ENCODE results near the gene HSPA12B.

The HSPA12B gene, protein sequence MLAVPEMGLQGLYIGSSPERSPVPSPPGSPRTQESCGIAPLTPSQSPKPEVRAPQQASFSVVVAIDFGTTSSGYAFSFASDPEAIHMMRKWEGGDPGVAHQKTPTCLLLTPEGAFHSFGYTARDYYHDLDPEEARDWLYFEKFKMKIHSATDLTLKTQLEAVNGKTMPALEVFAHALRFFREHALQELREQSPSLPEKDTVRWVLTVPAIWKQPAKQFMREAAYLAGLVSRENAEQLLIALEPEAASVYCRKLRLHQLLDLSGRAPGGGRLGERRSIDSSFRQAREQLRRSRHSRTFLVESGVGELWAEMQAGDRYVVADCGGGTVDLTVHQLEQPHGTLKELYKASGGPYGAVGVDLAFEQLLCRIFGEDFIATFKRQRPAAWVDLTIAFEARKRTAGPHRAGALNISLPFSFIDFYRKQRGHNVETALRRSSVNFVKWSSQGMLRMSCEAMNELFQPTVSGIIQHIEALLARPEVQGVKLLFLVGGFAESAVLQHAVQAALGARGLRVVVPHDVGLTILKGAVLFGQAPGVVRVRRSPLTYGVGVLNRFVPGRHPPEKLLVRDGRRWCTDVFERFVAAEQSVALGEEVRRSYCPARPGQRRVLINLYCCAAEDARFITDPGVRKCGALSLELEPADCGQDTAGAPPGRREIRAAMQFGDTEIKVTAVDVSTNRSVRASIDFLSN

DNA sequence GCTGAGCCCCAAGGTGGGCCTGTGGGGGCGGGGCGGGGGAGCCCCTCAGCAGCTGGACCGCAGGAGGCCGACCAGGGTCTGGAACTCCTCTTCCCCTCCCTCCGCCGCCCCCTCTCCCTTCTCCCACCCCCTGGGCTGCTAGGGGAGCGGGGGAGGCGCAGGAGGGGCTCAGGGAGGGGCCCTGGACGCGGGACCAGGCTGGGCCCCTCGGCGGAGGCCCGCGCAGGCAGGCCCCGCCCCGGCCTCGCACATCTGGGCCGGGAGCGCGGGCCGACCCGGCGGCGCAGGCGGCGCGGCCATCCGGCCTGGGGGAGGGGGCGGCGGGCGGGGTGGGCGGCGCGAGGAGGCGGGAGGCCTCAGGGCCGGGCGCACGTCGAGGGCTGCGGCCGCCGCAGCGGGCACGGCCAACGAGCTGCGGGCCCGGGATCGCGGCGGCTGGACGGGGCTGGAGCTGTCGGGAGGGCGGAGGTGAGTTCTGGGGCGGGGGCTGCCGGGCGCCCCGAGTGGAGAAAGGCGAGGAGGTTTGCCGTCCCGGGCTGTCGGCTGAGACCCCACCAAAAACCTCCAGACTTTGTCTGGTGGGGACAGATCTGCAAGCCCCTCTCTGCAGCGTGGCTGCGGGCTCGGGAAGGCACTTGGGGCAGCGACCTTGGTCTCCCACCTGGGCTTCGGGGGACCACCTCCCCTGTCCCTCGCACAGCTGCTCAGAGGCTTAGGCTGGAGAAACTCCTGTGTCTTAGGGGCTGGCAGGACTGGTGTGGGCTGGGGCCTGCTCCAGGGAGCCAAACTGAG lies at the start of gene HSPA12B:
TSS of gene HSPA12B (plus strand) at position 359 of the 792 bp plus-strand sequence. CDS start 5,990 bp downstream, outside the sequence.
- no peak within 1 kb of the TSS for H3K4me3 ChIP-seq (ENCODE audit: low read depth, low read length)
- TF ChIP-seq, protein P1, sequence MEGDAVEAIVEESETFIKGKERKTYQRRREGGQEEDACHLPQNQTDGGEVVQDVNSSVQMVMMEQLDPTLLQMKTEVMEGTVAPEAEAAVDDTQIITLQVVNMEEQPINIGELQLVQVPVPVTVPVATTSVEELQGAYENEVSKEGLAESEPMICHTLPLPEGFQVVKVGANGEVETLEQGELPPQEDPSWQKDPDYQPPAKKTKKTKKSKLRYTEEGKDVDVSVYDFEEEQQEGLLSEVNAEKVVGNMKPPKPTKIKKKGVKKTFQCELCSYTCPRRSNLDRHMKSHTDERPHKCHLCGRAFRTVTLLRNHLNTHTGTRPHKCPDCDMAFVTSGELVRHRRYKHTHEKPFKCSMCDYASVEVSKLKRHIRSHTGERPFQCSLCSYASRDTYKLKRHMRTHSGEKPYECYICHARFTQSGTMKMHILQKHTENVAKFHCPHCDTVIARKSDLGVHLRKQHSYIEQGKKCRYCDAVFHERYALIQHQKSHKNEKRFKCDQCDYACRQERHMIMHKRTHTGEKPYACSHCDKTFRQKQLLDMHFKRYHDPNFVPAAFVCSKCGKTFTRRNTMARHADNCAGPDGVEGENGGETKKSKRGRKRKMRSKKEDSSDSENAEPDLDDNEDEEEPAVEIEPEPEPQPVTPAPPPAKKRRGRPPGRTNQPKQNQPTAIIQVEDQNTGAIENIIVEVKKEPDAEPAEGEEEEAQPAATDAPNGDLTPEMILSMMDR (IDR thresholded peaks at IDR 0.05; ENCODE audit: borderline replicate concordance, insufficient read depth, low read depth, low read length) = no peak

DNA sequence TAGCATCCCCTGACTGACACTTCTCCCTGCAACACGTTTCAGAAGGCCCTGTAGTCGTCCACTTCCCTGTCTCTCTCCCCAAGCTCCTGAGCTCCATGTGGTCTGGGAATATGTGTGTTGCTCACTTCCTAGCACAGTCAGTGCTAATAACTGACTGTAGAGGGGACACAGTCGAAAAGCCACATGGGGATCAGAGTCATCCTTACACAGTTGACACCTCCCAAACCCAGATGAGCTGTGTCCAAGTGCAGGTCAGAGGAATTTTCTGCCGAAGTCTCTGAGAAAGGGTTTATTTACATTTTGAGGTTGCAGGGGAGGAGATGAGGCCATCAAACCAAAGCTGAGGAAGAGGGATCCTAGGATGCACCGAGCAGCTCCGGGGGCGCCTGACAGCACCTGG lies 47.1 kb upstream of the HSPA12B start:
- no peak overlapping the region for H3K4me3 ChIP-seq (ENCODE audit: low read depth, low read length)
- TF ChIP-seq, protein P1 (IDR thresholded peaks at IDR 0.05; ENCODE audit: borderline replicate concordance, insufficient read depth, low read depth, low read length) = no peak

DNA sequence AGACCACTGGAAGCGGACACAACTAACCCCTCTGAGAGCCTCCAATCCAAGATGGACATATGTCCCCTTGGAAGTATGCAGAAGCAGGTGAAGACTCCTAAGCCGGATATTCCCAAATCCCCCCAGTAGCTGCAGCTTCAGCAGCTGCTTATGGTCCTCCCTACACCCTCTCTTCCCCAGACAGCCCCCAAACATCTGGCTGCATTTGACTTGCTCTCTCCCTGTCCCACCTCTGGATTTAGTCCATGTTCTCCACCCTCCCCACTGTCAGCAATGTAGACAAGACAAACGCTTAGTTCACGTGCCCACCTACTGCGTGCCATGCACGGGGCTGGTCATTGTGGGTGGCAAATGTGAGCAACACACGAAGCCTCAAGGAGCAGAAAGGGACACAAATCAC lies 46.1 kb upstream of the HSPA12B start:
- TF ChIP-seq, protein P1 (IDR thresholded peaks at IDR 0.05; ENCODE audit: borderline replicate concordance, insufficient read depth, low read depth, low read length) = no peak
- no peak overlapping the region for H3K4me3 ChIP-seq (ENCODE audit: low read depth, low read length)

DNA sequence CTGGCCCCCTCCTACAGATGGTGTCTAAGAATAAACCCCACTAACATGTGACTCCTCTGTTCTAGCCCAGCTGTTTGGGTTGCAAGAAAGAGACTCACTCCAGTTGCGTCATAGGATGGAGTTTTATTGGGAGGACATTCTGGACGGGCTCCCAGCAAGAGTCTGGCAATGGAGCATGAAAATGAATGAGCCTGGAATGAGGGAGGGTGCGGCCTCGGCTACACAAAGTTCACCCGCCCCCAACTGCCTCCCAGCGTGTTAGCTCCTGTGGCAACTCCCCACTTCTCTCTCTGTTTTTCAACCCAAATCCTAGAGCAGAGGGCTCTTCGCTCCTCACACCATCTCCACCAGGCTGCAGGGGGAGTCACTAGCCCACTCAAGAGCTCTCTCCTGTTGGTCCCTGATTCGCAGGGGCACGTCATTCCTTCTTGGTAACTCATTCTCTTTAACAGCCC lies 45.6 kb upstream of the HSPA12B start:
- TF ChIP-seq, protein P1 (IDR thresholded peaks at IDR 0.05; ENCODE audit: borderline replicate concordance, insufficient read depth, low read depth, low read length) = no peak
- H3K4me3 ChIP-seq (ENCODE audit: low read depth, low read length) = no peak overlapping the region

DNA sequence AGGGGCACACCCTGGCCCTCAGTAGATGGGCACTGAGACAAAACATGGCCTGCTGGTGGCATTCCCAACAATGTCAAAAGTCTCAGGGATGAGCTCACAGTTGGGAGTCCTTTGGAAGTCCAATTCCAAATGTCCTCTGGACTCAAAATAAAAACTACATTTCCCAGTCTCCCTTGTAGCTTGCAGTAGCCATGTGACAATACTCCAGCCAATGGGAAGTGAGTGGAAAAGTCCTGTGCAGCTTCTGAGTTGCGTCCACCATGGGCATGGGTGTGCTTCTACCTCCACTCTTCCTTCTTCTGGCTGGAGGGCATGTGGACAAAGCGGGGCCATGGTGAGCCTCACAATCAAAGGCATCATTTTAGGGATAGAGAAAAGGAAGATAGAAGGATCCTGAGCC lies 44.8 kb upstream of the HSPA12B start:
- no peak overlapping the region for H3K4me3 ChIP-seq (ENCODE audit: low read depth, low read length)
- TF ChIP-seq, protein P1 (IDR thresholded peaks at IDR 0.05; ENCODE audit: borderline replicate concordance, insufficient read depth, low read depth, low read length) = no peak

DNA sequence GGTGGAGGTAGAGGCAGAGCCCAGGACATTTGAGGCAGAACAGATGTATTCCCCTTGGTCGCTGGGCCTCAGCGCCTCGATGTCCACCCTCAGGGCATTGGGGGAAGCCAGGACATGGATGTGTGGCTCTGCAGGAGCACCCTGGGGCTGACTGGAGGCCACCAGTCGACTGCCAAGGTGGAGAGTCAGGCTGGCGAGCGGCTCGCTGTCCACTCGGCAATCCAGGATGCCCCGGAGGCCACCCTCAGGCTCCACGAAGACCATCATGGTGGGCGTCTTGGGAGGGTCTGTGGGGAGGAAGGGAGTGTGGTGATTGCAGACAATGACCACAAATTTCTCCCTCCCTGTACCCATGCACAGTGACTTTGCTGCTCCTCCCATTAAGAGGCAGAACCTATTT lies 42.5 kb upstream of the HSPA12B start:
- H3K4me3 ChIP-seq (ENCODE audit: low read depth, low read length) = no peak overlapping the region
- TF ChIP-seq, protein P1 (IDR thresholded peaks at IDR 0.05; ENCODE audit: borderline replicate concordance, insufficient read depth, low read depth, low read length) = no peak

Measured in GM12875 (cell line).